Mucosa of descending colon (tissue), 3 donors: ENCODE data around the gene WDFY4. TPM values are rescaled to one million over a fixed set of nuclear protein-coding genes. Genes with fewer than 3 reads are reported as not detected.

Experiments used
- ATAC-seq: fragments of 200-7000 bp; cut with Tn5 transposase; one replicate; pipeline ENCODE4 v1.9.1; 2020; ENCODE audit warnings: mild to moderate bottlenecking, moderate library complexity
- DNase-seq, 3 donors: peaks; one replicate each; pipeline ENCODE4 v3.0.0-alpha.2; 2020
- H3K36me3 ChIP-seq: fragments of 200-600 bp; one replicate; pipeline ENCODE4 v1.8.0; 2021; ENCODE audit warnings: low read depth, mild to moderate bottlenecking
- H3K4me1 ChIP-seq: fragments of 200-600 bp; one replicate; pipeline ENCODE4 v1.8.0; 2021; ENCODE audit warnings: low read depth, mild to moderate bottlenecking
- H3K4me3 ChIP-seq: fragments of 200-600 bp; one replicate; pipeline ENCODE4 v1.8.0; 2021; ENCODE audit warnings: mild to moderate bottlenecking
- H3K9me3 ChIP-seq: fragments of 200-600 bp; one replicate; pipeline ENCODE4 v1.8.0; 2021; ENCODE audit warnings: mild to moderate bottlenecking
- intact Hi-C, 2 donors: fragments of 100-400 bp; cut with DNase I in 1 of 2; cut with micrococcal nuclease in 1 of 2; formaldehyde crosslinking; loops; one replicate each; pipeline versions ENCODE4 v1.11.0 to v1.11.1; 2022; cut with DNase I, micrococcal nuclease
- total RNA-seq, 3 donors: library from RNA; stranded (reverse); fragmentation: NEBNext Ultra II Directional in 2 of 3; extraction: Animal tissue kit (Norgen Biotek cat#: 25700) in 2 of 3; gene quantifications; one replicate each; pipeline versions ENCODE4 v1.2.1 to v1.2.4, GENCODE V29; 2021 to 2023
- TF ChIP-seq, protein P1 (sequence below): fragments of 200-600 bp; IDR thresholded peaks from one replicate; pipeline ENCODE4 v1.8.0; 2022; ENCODE audit warnings: antibody characterized with exemption, mild to moderate bottlenecking
- donor health status: DM: no; HTN: no; CAD: no; lungs with moderate emphysema.
- donor health status: DM: no; HTN: no; CAD: no.
- donor health status: DM: no; HTN: yes; CAD: no.

The WDFY4 gene
- total RNA-seq, 3 donors from 2014 or later = 2.1 to 3.3 (median 2.2) TPM

DNA sequence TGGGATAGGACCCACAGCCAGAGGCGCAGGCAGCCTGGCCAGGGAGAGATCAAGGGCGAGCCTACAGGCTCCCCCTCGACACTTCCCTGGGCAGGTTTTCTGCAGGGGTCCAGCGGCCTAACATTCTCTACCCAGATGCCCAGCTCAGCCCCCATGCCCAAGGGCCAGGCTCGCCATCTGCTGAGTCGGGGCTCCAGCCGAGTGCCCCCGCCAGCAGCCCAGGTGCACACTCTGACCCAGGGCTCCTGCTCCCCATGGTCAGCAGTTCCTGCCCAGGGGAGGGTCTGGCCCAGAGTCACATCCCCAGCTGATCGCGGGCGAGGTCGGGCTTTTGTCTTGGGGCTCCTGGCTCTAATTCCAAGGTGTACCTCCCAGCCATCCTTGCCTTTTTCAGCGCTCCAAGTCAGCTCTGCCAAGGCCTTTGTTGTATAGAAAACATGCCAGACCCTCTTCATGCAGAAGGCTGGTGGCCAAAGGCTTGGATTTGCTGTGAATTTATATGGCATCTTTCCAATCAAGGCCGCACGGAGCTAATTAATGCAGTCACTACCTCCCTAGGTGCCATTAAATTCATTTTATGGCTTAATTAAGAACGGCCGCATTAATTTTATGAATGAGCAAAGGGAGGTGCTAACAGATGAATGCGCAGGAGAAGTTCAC is 134.3 kb downstream of the WDFY4 start:
- Histone ChIP-seq H3K4me3 (no peak overlapping the region), H3K4me1 (no peaks in the 10 kb centered on the region), H3K9me3 (no peaks in the 10 kb centered on the region), H3K36me3 (no peaks in the 10 kb centered on the region)
- ATAC-seq (no peak), DNase-seq (no peak)
- TF ChIP-seq, protein P1, sequence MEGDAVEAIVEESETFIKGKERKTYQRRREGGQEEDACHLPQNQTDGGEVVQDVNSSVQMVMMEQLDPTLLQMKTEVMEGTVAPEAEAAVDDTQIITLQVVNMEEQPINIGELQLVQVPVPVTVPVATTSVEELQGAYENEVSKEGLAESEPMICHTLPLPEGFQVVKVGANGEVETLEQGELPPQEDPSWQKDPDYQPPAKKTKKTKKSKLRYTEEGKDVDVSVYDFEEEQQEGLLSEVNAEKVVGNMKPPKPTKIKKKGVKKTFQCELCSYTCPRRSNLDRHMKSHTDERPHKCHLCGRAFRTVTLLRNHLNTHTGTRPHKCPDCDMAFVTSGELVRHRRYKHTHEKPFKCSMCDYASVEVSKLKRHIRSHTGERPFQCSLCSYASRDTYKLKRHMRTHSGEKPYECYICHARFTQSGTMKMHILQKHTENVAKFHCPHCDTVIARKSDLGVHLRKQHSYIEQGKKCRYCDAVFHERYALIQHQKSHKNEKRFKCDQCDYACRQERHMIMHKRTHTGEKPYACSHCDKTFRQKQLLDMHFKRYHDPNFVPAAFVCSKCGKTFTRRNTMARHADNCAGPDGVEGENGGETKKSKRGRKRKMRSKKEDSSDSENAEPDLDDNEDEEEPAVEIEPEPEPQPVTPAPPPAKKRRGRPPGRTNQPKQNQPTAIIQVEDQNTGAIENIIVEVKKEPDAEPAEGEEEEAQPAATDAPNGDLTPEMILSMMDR = no peak
- intact Hi-C loops = no loop called here

DNA sequence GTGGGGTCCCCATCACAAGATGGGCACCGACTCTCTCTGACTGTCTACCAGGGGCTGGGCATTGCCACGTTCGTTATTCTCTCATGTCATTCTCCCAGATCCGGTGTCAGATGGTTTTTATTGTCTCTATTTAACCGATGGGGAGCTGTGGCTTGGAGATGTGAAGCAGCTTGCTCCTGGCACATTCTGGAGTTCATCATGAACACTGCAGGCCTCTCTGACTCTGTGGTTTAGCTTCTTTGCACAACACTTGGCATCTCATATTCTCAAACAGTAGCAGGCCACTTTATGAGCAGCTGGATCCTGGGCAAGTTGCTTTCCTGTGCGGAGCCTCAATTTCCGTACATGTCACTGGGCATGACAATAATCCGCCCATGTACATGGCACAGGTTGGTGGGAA is 135.1 kb downstream of the WDFY4 start:
- TF ChIP-seq, protein P1 = no peak
- DNase-seq = no peak
- Histone ChIP-seq H3K4me3 (no peak overlapping the region), H3K36me3 (no peaks in the 10 kb centered on the region), H3K9me3 (no peaks in the 10 kb centered on the region), H3K4me1 (no peaks in the 10 kb centered on the region)
- ATAC-seq = no peak
- intact Hi-C loops = no loop called here

DNA sequence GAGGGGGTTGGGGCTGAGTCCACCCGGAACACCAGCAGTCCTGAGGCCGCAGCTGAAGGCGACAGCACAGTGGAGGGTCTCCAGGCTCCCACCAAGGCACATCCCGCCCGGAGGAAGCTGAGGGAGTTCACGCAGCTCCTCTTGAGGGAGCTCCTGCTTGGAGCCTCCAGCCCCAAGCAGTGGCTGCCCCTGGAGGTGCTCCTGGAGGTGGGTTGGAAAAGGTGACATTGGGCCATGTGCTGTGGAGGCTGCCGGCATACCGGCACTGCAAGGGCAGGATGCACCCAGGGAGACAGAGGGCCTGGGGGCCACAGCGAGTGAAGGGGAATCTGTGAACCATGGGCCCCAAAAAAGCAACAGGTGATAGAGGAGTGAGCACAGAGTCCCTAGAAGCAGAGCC is 135.6 kb downstream of the WDFY4 start:
- TF ChIP-seq, protein P1 = no peak
- ATAC-seq = no peak
- Histone ChIP-seq H3K36me3 (no peaks in the 10 kb centered on the region), H3K4me1 (no peaks in the 10 kb centered on the region), H3K4me3 (no peak overlapping the region), H3K9me3 (no peaks in the 10 kb centered on the region)
- no peak for DNase-seq
- intact Hi-C loops = no loop called here

DNA sequence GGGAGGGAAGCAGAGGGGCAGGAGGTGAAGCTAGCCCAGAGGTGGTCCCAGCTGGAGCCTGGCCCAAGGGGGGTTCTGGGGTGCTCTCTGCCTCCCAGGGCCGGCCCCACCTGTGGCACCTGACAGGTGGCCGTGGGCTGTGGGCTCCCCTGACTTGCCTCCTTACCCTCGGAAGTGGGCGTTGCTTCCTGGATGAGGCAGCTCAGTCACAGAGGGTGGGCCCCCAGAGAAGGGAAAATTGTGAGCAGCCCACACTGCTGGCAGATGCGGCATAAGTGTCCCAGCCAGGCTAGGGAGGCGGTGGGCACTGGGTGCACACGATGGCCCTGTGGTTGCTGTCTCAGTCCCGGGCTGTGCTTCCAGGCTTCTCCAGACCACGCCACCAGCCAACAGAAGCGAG is 136.0 kb downstream of the WDFY4 start:
- no peaks in the 10 kb centered on the region for H3K36me3 ChIP-seq
- no peaks in the 10 kb centered on the region for H3K9me3 ChIP-seq
- no peaks in the 10 kb centered on the region for H3K4me1 ChIP-seq
- H3K4me3 ChIP-seq = no peak overlapping the region
- intact Hi-C loops = no loop called here
- TF ChIP-seq, protein P1 = no peak
- DNase-seq (no peak), ATAC-seq (no peak)

DNA sequence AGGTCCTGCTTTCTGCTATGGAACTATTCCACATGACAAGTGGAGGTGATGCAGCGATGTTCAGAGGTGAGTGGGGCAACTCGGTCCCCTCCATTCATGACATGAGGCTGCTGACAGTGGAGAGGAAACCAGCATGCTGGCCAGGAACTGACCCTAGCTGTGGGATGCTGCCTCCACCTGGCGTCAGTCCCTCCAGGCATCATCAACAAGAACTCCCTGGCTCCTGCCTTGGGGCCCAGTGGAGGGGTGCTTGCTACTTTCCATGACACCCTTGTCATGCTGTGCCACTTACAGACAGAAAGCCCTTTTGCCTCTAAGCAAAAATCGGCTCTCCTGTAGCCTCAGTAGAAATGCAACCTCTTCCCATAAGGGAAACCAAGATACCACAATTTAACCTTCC is 136.4 kb downstream of the WDFY4 start:
- no peak overlapping the region for H3K4me3 ChIP-seq
- no peaks in the 10 kb centered on the region for H3K9me3 ChIP-seq
- ATAC-seq (no peak), DNase-seq (no peak)
- no peaks in the 10 kb centered on the region for H3K4me1 ChIP-seq
- H3K36me3 ChIP-seq = no peaks in the 10 kb centered on the region
- TF ChIP-seq, protein P1 = no peak
- intact Hi-C loops = no loop called here

DNA sequence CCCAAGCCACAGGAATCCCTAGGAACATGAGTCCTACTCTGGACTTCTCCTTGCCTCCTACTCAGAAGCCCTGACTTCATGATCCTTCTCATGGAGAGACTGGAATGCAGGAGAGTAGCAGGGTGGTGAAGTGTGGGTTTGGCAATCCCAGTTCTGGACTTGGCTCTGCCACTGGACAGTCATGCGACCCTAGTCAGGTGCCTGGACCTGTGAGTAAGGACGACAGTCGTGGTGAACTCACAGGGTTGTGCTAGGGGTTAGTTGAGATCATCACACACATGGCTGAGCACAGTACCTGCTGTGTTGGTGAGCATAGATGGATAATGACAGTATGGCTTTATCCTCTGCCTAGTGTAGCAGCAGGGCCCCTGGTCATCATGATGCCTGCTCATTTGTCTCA is 137.0 kb downstream of the WDFY4 start:
- no peak for DNase-seq
- H3K36me3 ChIP-seq = no peaks in the 10 kb centered on the region
- H3K9me3 ChIP-seq = no peaks in the 10 kb centered on the region
- H3K4me1 ChIP-seq = no peaks in the 10 kb centered on the region
- H3K4me3 ChIP-seq = no peak overlapping the region
- TF ChIP-seq, protein P1 = no peak
- intact Hi-C loops = no loop called here
- ATAC-seq = no peak
